ENCODE data around the gene LRRC70.

Gene LRRC70

GRCh38 chr5:62574599-62574998, 4.0 kb upstream of the LRRC70 start:
- WGBS (ENCODE audit: extremely low coverage, insufficient coverage, insufficient read length), result no CpG with 5 or more reads among the region's 2 CpGs
- Histone ChIP-seq H3K27me3 (ENCODE audit: insufficient read depth, low read length) (no peaks in the 10 kb centered on the region), H3K18ac (ENCODE audit: low read length) (no peak overlapping the region), H2BK12ac (ENCODE audit: low read length) (no peak overlapping the region), H3K79me1 (ENCODE audit: low read length) (no peaks in the 10 kb centered on the region), H2AFZ (ENCODE audit: insufficient read depth, low read length, poor library complexity) (no peak overlapping the region), H3K14ac (ENCODE audit: low read length) (no peak overlapping the region), H3K4me1 (ENCODE audit: control insufficient read depth in 1 of 2, insufficient read depth in 2 of 2, low read length in 2 of 2) (no peaks in the 10 kb centered on the region), H3K23ac (ENCODE audit: low read length) (no peak overlapping the region), H2BK120ac (ENCODE audit: insufficient read depth, low read length, poor library complexity) (no peak overlapping the region), H3K4me3 (ENCODE audit: low read depth, low read length) (no peak overlapping the region), H3K9me3 (ENCODE audit: insufficient read depth, low read depth, low read length) (no peaks in the 10 kb centered on the region), H2BK5ac (ENCODE audit: low read depth, low read length, poor library complexity) (no peak overlapping the region), H3K27ac (ENCODE audit: low read depth, low read length) (no peak overlapping the region), H3K4ac (ENCODE audit: low read depth, low read length) (no peak overlapping the region), H4K8ac (ENCODE audit: low read depth, low read length) (no peak overlapping the region), H3K9ac (ENCODE audit: low read length) (no peak overlapping the region), H3K4me2 (ENCODE audit: low read length) (no peak overlapping the region), H3K79me2 (ENCODE audit: control insufficient read depth, insufficient read depth, low read length, poor library complexity) (no peaks in the 10 kb centered on the region), H2AK5ac (ENCODE audit: low read length) (no peak overlapping the region), H4K12ac (ENCODE audit: low read depth, low read length) (no peak overlapping the region), H4K91ac (ENCODE audit: low read depth, low read length) (no peak overlapping the region), H3K36me3 (ENCODE audit: control insufficient read depth in 1 of 2, insufficient read depth in 2 of 2, low read length in 2 of 2) (peaks cover 0 to 2% of the 10 kb centered on the region in 2 experiments)
- DNase-seq, result no peak

- Histone ChIP-seq H3K27me3 (ENCODE audit: insufficient read depth, low read length) (no peaks in the 10 kb centered on the region), H3K9ac (ENCODE audit: low read length) (no peak overlapping the region), H2BK5ac (ENCODE audit: low read depth, low read length, poor library complexity) (no peak overlapping the region), H3K14ac (ENCODE audit: low read length) (no peak overlapping the region), H2BK12ac (ENCODE audit: low read length) (no peak overlapping the region), H3K36me3 (ENCODE audit: control insufficient read depth in 1 of 2, insufficient read depth in 2 of 2, low read length in 2 of 2) (peaks cover 0 to 2% of the 10 kb centered on the region in 2 experiments), H3K79me2 (ENCODE audit: control insufficient read depth, insufficient read depth, low read length, poor library complexity) (no peaks in the 10 kb centered on the region), H2AFZ (ENCODE audit: insufficient read depth, low read length, poor library complexity) (no peak overlapping the region), H4K91ac (ENCODE audit: low read depth, low read length) (no peak overlapping the region), H4K12ac (ENCODE audit: low read depth, low read length) (no peak overlapping the region), H2AK5ac (ENCODE audit: low read length) (no peak overlapping the region), H3K9me3 (ENCODE audit: insufficient read depth, low read depth, low read length) (no peaks in the 10 kb centered on the region), H3K4me2 (ENCODE audit: low read length) (no peak overlapping the region), H3K23ac (ENCODE audit: low read length) (no peak overlapping the region), H3K4me3 (ENCODE audit: low read depth, low read length) (no peak overlapping the region), H3K27ac (ENCODE audit: low read depth, low read length) (no peak overlapping the region), H2BK120ac (ENCODE audit: insufficient read depth, low read length, poor library complexity) (no peak overlapping the region), H3K4me1 (ENCODE audit: control insufficient read depth in 1 of 2, insufficient read depth in 2 of 2, low read length in 2 of 2) (no peaks in the 10 kb centered on the region), H3K18ac (ENCODE audit: low read length) (no peak overlapping the region), H3K79me1 (ENCODE audit: low read length) (no peaks in the 10 kb centered on the region), H3K4ac (ENCODE audit: low read depth, low read length) (no peak overlapping the region), H4K8ac (ENCODE audit: low read depth, low read length) (no peak overlapping the region)
- no CpG with 5 or more reads among the region's 2 CpGs for WGBS (ENCODE audit: extremely low coverage, insufficient coverage, insufficient read length)
- no peak for DNase-seq
These were observed 3.6 kb upstream of the LRRC70 start for GRCh38 chr5:62575066-62575465.

- Histone ChIP-seq H2AK5ac (ENCODE audit: low read length) (no peak overlapping the region), H3K27ac (ENCODE audit: low read depth, low read length) (no peak overlapping the region), H2BK5ac (ENCODE audit: low read depth, low read length, poor library complexity) (no peak overlapping the region), H3K23ac (ENCODE audit: low read length) (no peak overlapping the region), H3K14ac (ENCODE audit: low read length) (no peak overlapping the region), H3K9ac (ENCODE audit: low read length) (no peak overlapping the region), H3K4me2 (ENCODE audit: low read length) (no peak overlapping the region), H3K27me3 (ENCODE audit: insufficient read depth, low read length) (no peaks in the 10 kb centered on the region), H2BK120ac (ENCODE audit: insufficient read depth, low read length, poor library complexity) (no peak overlapping the region), H2BK12ac (ENCODE audit: low read length) (no peak overlapping the region), H3K9me3 (ENCODE audit: insufficient read depth, low read depth, low read length) (no peaks in the 10 kb centered on the region), H3K18ac (ENCODE audit: low read length) (no peak overlapping the region), H3K79me2 (ENCODE audit: control insufficient read depth, insufficient read depth, low read length, poor library complexity) (no peaks in the 10 kb centered on the region), H4K12ac (ENCODE audit: low read depth, low read length) (no peak overlapping the region), H3K4me1 (ENCODE audit: control insufficient read depth in 1 of 2, insufficient read depth in 2 of 2, low read length in 2 of 2) (no peaks in the 10 kb centered on the region), H3K4ac (ENCODE audit: low read depth, low read length) (no peak overlapping the region), H4K8ac (ENCODE audit: low read depth, low read length) (no peak overlapping the region), H2AFZ (ENCODE audit: insufficient read depth, low read length, poor library complexity) (no peak overlapping the region), H4K91ac (ENCODE audit: low read depth, low read length) (no peak overlapping the region), H3K4me3 (ENCODE audit: low read depth, low read length) (no peak overlapping the region), H3K36me3 (ENCODE audit: control insufficient read depth in 1 of 2, insufficient read depth in 2 of 2, low read length in 2 of 2) (peaks cover 0 to 2% of the 10 kb centered on the region in 2 experiments), H3K79me1 (ENCODE audit: low read length) (no peaks in the 10 kb centered on the region)
- no CpG with 5 or more reads among the region's 1 CpG for WGBS (ENCODE audit: extremely low coverage, insufficient coverage, insufficient read length)
- DNase-seq, result no peak
These were observed 3.1 kb upstream of the LRRC70 start for GRCh38 chr5:62575489-62575888.

DNA sequence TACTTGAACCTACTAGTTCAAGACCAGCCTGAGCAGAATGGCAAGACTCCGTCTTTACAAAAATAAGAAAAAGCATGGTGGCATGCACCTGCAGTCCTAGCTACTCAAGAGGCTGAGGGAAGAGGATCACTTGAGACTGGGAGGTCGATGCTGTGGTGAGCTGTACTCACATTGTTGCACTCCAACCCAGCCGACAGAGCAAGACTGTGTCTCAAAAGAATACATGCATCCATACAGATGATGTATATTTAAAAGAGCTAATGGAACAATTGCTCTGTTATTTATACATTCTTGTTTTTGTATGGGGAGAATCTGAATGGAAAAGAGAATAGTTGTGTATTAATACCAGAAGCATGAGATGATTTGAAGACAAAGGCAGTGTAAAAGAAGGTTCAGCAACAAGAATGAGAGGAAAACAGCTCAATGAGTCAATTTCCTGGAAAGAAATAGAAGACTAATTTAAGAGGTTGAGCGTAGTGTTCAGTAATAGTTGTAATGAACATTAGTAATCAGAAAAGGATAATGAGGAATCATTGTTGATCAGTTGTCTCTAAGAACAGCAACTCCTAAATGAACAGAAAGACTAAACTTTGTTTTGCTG, 1.9 kb upstream of the LRRC70 start:
- H2AFZ ChIP-seq (ENCODE audit: insufficient read depth, low read length, poor library complexity), result no peak overlapping the region
- peaks cover 0 to 2% of the 10 kb centered on the region in 2 experiments for H3K36me3 ChIP-seq (ENCODE audit: control insufficient read depth in 1 of 2, insufficient read depth in 2 of 2, low read length in 2 of 2)
- H2BK5ac ChIP-seq (ENCODE audit: low read depth, low read length, poor library complexity), result no peak overlapping the region
- H2AK5ac ChIP-seq (ENCODE audit: low read length), result no peak overlapping the region
- no peak overlapping the region for H4K12ac ChIP-seq (ENCODE audit: low read depth, low read length)
- H3K23ac ChIP-seq (ENCODE audit: low read length), result no peak overlapping the region
- no peak overlapping the region for H3K27ac ChIP-seq (ENCODE audit: low read depth, low read length)
- H2BK120ac ChIP-seq (ENCODE audit: insufficient read depth, low read length, poor library complexity), result no peak overlapping the region
- H4K91ac ChIP-seq (ENCODE audit: low read depth, low read length), result no peak overlapping the region
- H3K4me1 ChIP-seq (ENCODE audit: control insufficient read depth in 1 of 2, insufficient read depth in 2 of 2, low read length in 2 of 2), result no peaks in the 10 kb centered on the region
- no peaks in the 10 kb centered on the region for H3K9me3 ChIP-seq (ENCODE audit: insufficient read depth, low read depth, low read length)
- no peak overlapping the region for H4K8ac ChIP-seq (ENCODE audit: low read depth, low read length)
- no peaks in the 10 kb centered on the region for H3K79me2 ChIP-seq (ENCODE audit: control insufficient read depth, insufficient read depth, low read length, poor library complexity)
- no peak overlapping the region for H3K14ac ChIP-seq (ENCODE audit: low read length)
- H3K18ac ChIP-seq (ENCODE audit: low read length), result no peak overlapping the region
- H3K4me2 ChIP-seq (ENCODE audit: low read length), result no peak overlapping the region
- H3K27me3 ChIP-seq (ENCODE audit: insufficient read depth, low read length), result no peaks in the 10 kb centered on the region
- no peak overlapping the region for H2BK12ac ChIP-seq (ENCODE audit: low read length)
- no peak overlapping the region for H3K9ac ChIP-seq (ENCODE audit: low read length)
- H3K4ac ChIP-seq (ENCODE audit: low read depth, low read length), result no peak overlapping the region
- WGBS (ENCODE audit: extremely low coverage, insufficient coverage, insufficient read length), result no CpG with 5 or more reads among the region's 4 CpGs
- DNase-seq, result no peak
- no peak overlapping the region for H3K4me3 ChIP-seq (ENCODE audit: low read depth, low read length)
- no peaks in the 10 kb centered on the region for H3K79me1 ChIP-seq (ENCODE audit: low read length)
